Small intestine (tissue), 7 donors: ENCODE measurements around the gene TRAPPC6A. TPM values are rescaled to one million over a fixed set of nuclear protein-coding genes. Genes with fewer than 3 reads are reported as not detected.
A peak's percentile ranks its signal among the peaks of the same experiment; 100 is the strongest.
"Not testable (repeated sequence)": the region's sequence is repeated elsewhere in the genome, so short reads cannot be mapped to it uniquely, and the experiment has no call there.

Source experiments
- DNase-seq, 2 donors: peaks; one replicate each; pipeline versions ENCODE4 v3.0.0 to v3.0.0-alpha.2; 2013
- FAIRE-seq: peaks from 2 replicates; lab custom pipeline; 2012; peaks lifted over from hg19 to GRCh38; lab: Jason Lieb, UNC
- H3K27ac ChIP-seq, 3 donors: one replicate each; pipeline ENCODE4 v1.5.1; 2013; ENCODE audit warnings: low read length in 2 of 3, mild to moderate bottlenecking in 2 of 3, control low read depth in 1 of 3, inconsistent platforms in 1 of 3, low read depth in 1 of 3, moderate library complexity in 1 of 3
- H3K27me3 ChIP-seq, 3 donors: one replicate each; pipeline ENCODE4 v1.6.1; 2013; ENCODE audit warnings: low read length in 3 of 3, inconsistent platforms in 1 of 3; ENCODE audit not compliant: control insufficient read depth in 3 of 3, insufficient read depth in 3 of 3
- H3K36me3 ChIP-seq, 3 donors: one replicate each; pipeline ENCODE4 v1.6.1; 2013; ENCODE audit warnings: low read length in 3 of 3, inconsistent platforms in 1 of 3, low read depth in 1 of 3, mild to moderate bottlenecking in 1 of 3, moderate library complexity in 1 of 3; ENCODE audit not compliant: control insufficient read depth in 3 of 3, insufficient read depth in 2 of 3
- H3K4me1 ChIP-seq, 3 donors: one replicate each; pipeline ENCODE4 v1.6.1; 2013; ENCODE audit warnings: low read length in 2 of 3, inconsistent platforms in 1 of 3, low read depth in 1 of 3, mild to moderate bottlenecking in 1 of 3, moderate library complexity in 1 of 3; ENCODE audit not compliant: control insufficient read depth in 3 of 3, insufficient read depth in 2 of 3
- H3K4me3 ChIP-seq, 3 donors: one replicate each; pipeline ENCODE4 v1.5.1; 2013; ENCODE audit warnings: low read length in 3 of 3, control low read depth in 1 of 3, inconsistent platforms in 1 of 3, low read depth in 1 of 3, mild to moderate bottlenecking in 1 of 3, moderate library complexity in 1 of 3
- H3K9me3 ChIP-seq, 2 donors: one replicate each; pipeline ENCODE4 v1.6.1; 2013; ENCODE audit warnings: low read depth in 1 of 2, low read length in 1 of 2; ENCODE audit not compliant: control insufficient read depth in 2 of 2, insufficient read depth in 1 of 2
- WGBS, 3 donors: extraction: QIAGEN DNeasy Blood & Tissue Kit; methylation state at CpG; one replicate each; pipeline ENCODE4 v1.1.7; 2013; 5-methylcytosine and 5-hydroxymethylcytosine counted together
- polyA plus RNA-seq, 4 donors: library from polyadenylated mRNA; stranded (reverse) in 3 of 4; unstranded in 1 of 4; fragments of 200-250 nt in 3 of 4; fragments of 120-200 nt in 1 of 4; gene quantifications; one replicate each; pipeline versions ENCODE4 v1.2.1 to v1.2.3, GENCODE V29; 2013
- donor health status: healthy with polysubstance abuse.
- donor health status: control.
- donor health status: control.
- donor health status: Bipolar disorder and iron deficiency.
- donor health status: healthy.

Gene TRAPPC6A
- polyA plus RNA-seq, 4 donors = 38.4 to 67.6 (median 41.7) TPM

- Histone ChIP-seq H3K27ac (no peak overlapping the region), H3K36me3 (peaks cover 0 to 59% (median 0%) of the 10 kb centered on the region in 3 donors), H3K9me3 (no peaks in the 10 kb centered on the region), H3K4me3 (no peak overlapping the region), H3K4me1 (peaks cover 0 to 51% (median 6%) of the 10 kb centered on the region in 3 donors), H3K27me3 (no peaks in the 10 kb centered on the region)
- DNase-seq (no peak), FAIRE-seq (no peak)
- WGBS, 3 donors = 77 to 89% (median 78%) methylated on average over 6 of the region's 6 CpGs
These were observed 55.2 kb downstream of the TRAPPC6A start for GRCh38 chr19:45122832-45123231.

GRCh38 chr19:45121827-45122345 lies 56.2 kb downstream of the TRAPPC6A start:
- no peak for DNase-seq
- Histone ChIP-seq H3K4me3 (no peak overlapping the region), H3K27ac (peak overlapping the region in 1 of 3 donors; percentile 54), H3K36me3 (peaks cover 0 to 61% (median 0%) of the 10 kb centered on the region in 3 donors), H3K9me3 (no peaks in the 10 kb centered on the region), H3K27me3 (no peaks in the 10 kb centered on the region), H3K4me1 (peaks cover 0 to 58% (median 6%) of the 10 kb centered on the region in 3 donors)
- 73 to 83% (median 79%) methylated on average over 11 of the region's 11 CpGs for WGBS, 3 donors
- FAIRE-seq = no peak

- no peak overlapping the region for H3K4me3 ChIP-seq
- H3K27me3 ChIP-seq = no peaks in the 10 kb centered on the region
- H3K4me1 ChIP-seq = peaks cover 0 to 63% (median 6%) of the 10 kb centered on the region in 3 donors
- 67 to 79% (median 76%) methylated on average over 6 of the region's 6 CpGs for WGBS, 3 donors
- DNase-seq (no peak), FAIRE-seq (no peak)
- no peaks in the 10 kb centered on the region for H3K9me3 ChIP-seq
- no peak overlapping the region for H3K27ac ChIP-seq
- peaks cover 0 to 62% (median 0%) of the 10 kb centered on the region in 3 donors for H3K36me3 ChIP-seq
These were observed 58.5 kb downstream of the TRAPPC6A start for GRCh38 chr19:45119582-45119981.

GRCh38 chr19:45118591-45119355 lies 59.3 kb downstream of the TRAPPC6A start:
- peak overlapping the region; percentile 24 to 74 (median 29) for H3K27ac ChIP-seq
- peaks cover 0 to 59% (median 0%) of the 10 kb centered on the region in 3 donors for H3K36me3 ChIP-seq
- 13 to 37% (median 22%) methylated on average over 18 of the region's 18 CpGs for WGBS, 3 donors
- H3K27me3 ChIP-seq, H3K4me3 ChIP-seq, FAIRE-seq, H3K9me3 ChIP-seq, DNase-seq: not testable (repeated sequence)
- H3K4me1 ChIP-seq = peaks cover 0 to 66% (median 6%) of the 10 kb centered on the region in 3 donors

GRCh38 chr19:45118106-45118505 lies 59.9 kb downstream of the TRAPPC6A start:
- FAIRE-seq (no peak), DNase-seq (no peak)
- no peaks in the 10 kb centered on the region for H3K27me3 ChIP-seq
- no peak overlapping the region for H3K4me3 ChIP-seq
- WGBS, 3 donors = 63 to 67% (median 65%) methylated on average over 5 of the region's 5 CpGs
- H3K4me1 ChIP-seq = peaks cover 3 to 66% (median 6%) of the 10 kb centered on the region in 3 donors
- H3K27ac ChIP-seq = peak overlapping the region; percentile 24 to 74 (median 29)
- H3K36me3 ChIP-seq = peaks cover 0 to 55% (median 0%) of the 10 kb centered on the region in 3 donors
- H3K9me3 ChIP-seq = no peaks in the 10 kb centered on the region

- peaks cover 7 to 69% (median 7%) of the 10 kb centered on the region in 3 donors for H3K4me1 ChIP-seq
- no peaks in the 10 kb centered on the region for H3K9me3 ChIP-seq
- no peaks in the 10 kb centered on the region for H3K27me3 ChIP-seq
- peak overlapping the region in 1 of 3 donors; percentile 29 for H3K27ac ChIP-seq
- WGBS, 3 donors = 22 to 61% (median 37%) methylated on average over 12 of the region's 12 CpGs
- no peak overlapping the region for H3K4me3 ChIP-seq
- DNase-seq (no peak), FAIRE-seq (no peak)
- H3K36me3 ChIP-seq = peaks cover 0 to 53% (median 0%) of the 10 kb centered on the region in 3 donors
These were observed 60.4 kb downstream of the TRAPPC6A start for GRCh38 chr19:45117671-45118070.

- H3K27me3 ChIP-seq = no peaks in the 10 kb centered on the region
- peaks cover 11 to 72% (median 11%) of the 10 kb centered on the region in 3 donors for H3K4me1 ChIP-seq
- no peaks in the 10 kb centered on the region for H3K9me3 ChIP-seq
- WGBS, 3 donors = 51 to 52% (median 52%) methylated on average over 16 of the region's 16 CpGs
- H3K4me3 ChIP-seq = no peak overlapping the region
- peak overlapping the region in 1 of 3 donors; percentile 29 for H3K27ac ChIP-seq
- H3K36me3 ChIP-seq = peaks cover 0 to 52% (median 0%) of the 10 kb centered on the region in 3 donors
- FAIRE-seq (no peak), DNase-seq (no peak)
These were observed 60.9 kb downstream of the TRAPPC6A start for GRCh38 chr19:45117167-45117594.

GRCh38 chr19:45115809-45116615 lies 62.0 kb downstream of the TRAPPC6A start:
- DNase-seq = no peak
- no peak overlapping the region for H3K4me3 ChIP-seq
- H3K36me3 ChIP-seq = peaks cover 0 to 47% (median 0%) of the 10 kb centered on the region in 3 donors
- H3K27ac ChIP-seq = no peak overlapping the region
- WGBS, 3 donors = 93 to 97% (median 95%) methylated on average over 21 of the region's 21 CpGs
- no peak for FAIRE-seq
- no peaks in the 10 kb centered on the region for H3K27me3 ChIP-seq
- H3K4me1 ChIP-seq = peaks cover 11 to 69% (median 12%) of the 10 kb centered on the region in 3 donors
- H3K9me3 ChIP-seq = no peaks in the 10 kb centered on the region
